ENCODE data around the gene PTPRM. TPM values are rescaled to one million over a fixed set of nuclear protein-coding genes. Genes with fewer than 3 reads are reported as not detected.

The PTPRM gene
- total RNA-seq, 1 experiment from 2014 or later, result 100.0 TPM

GRCh38 chr18:7558769-7559168 is 8.3 kb upstream of the PTPRM start:
- Mint-ChIP-seq H3K27ac (ENCODE audit: unreplicated experiment) (no peak overlapping the region), H3K27me3 (ENCODE audit: insufficient read depth, unreplicated experiment) (no peaks in the 10 kb centered on the region), H3K4me3 (ENCODE audit: unreplicated experiment) (no peak overlapping the region), H3K36me3 (ENCODE audit: insufficient read depth, unreplicated experiment) (no peaks in the 10 kb centered on the region), H3K4me1 (ENCODE audit: low read depth, unreplicated experiment) (peaks cover 17% of the 10 kb centered on the region), H3K9me3 (ENCODE audit: unreplicated experiment) (no peaks in the 10 kb centered on the region)
- intact Hi-C loops (cut with micrococcal nuclease; ENCODE audit: unreplicated experiment), result no loop called here
- Histone ChIP-seq H3K4me1 (peaks cover 19% of the 10 kb centered on the region), H3K36me3 (ENCODE audit: control insufficient read depth, insufficient read depth, low read length) (no peaks in the 10 kb centered on the region), H3K9me3 (no peaks in the 10 kb centered on the region), H3K4me3 (ENCODE audit: low read depth, low read length) (no peak overlapping the region), H3K27me3 (replicated peaks; ENCODE audit: control insufficient read depth, insufficient read depth, low read length) (no peaks in the 10 kb centered on the region)
- DNase-seq, result no peak
- ChIA-PET CTCF (no interaction called here), POLR2A (no interaction called here)
- TF ChIP-seq CTCF (IDR thresholded peaks at IDR 0.05; ENCODE audit: insufficient read depth in 1 of 2, low read depth in 1 of 2, low read length in 1 of 2, severe bottlenecking in 1 of 2, unreplicated experiment in 1 of 2), result no peak
- BruUV-seq (replicated peaks), result no TSS peak

- no peak for DNase-seq
- Histone ChIP-seq H3K36me3 (ENCODE audit: control insufficient read depth, insufficient read depth, low read length) (no peaks in the 10 kb centered on the region), H3K27me3 (replicated peaks; ENCODE audit: control insufficient read depth, insufficient read depth, low read length) (no peaks in the 10 kb centered on the region), H3K4me3 (ENCODE audit: low read depth, low read length) (no peak overlapping the region), H3K4me1 (peaks cover 19% of the 10 kb centered on the region), H3K9me3 (no peaks in the 10 kb centered on the region)
- ChIA-PET CTCF (no interaction called here), POLR2A (no interaction called here)
- Mint-ChIP-seq H3K36me3 (ENCODE audit: insufficient read depth, unreplicated experiment) (no peaks in the 10 kb centered on the region), H3K4me3 (ENCODE audit: unreplicated experiment) (no peak overlapping the region), H3K4me1 (ENCODE audit: low read depth, unreplicated experiment) (peaks cover 17% of the 10 kb centered on the region), H3K27me3 (ENCODE audit: insufficient read depth, unreplicated experiment) (no peaks in the 10 kb centered on the region), H3K9me3 (ENCODE audit: unreplicated experiment) (no peaks in the 10 kb centered on the region), H3K27ac (ENCODE audit: unreplicated experiment) (no peak overlapping the region)
- BruUV-seq (replicated peaks), result no TSS peak
- TF ChIP-seq CTCF (IDR thresholded peaks at IDR 0.05; ENCODE audit: insufficient read depth in 1 of 2, low read depth in 1 of 2, low read length in 1 of 2, severe bottlenecking in 1 of 2, unreplicated experiment in 1 of 2), result peak in 1 of 2 experiments; percentile 9
- intact Hi-C loops (cut with micrococcal nuclease; ENCODE audit: unreplicated experiment), result loop anchor here (5.0 kb wide), 1 partner anchor 48 kb away; no protein-coding TSS in a partner anchor
Measured at GRCh38 chr18:7559709-7560319, 7.3 kb upstream of the PTPRM start.

GRCh38 chr18:7561909-7562460 is 5.1 kb upstream of the PTPRM start:
- Histone ChIP-seq H3K4me1 (peaks cover 19% of the 10 kb centered on the region), H3K4me3 (ENCODE audit: low read depth, low read length) (no peak overlapping the region), H3K27me3 (replicated peaks; ENCODE audit: control insufficient read depth, insufficient read depth, low read length) (no peaks in the 10 kb centered on the region), H3K9me3 (no peaks in the 10 kb centered on the region), H3K36me3 (ENCODE audit: control insufficient read depth, insufficient read depth, low read length) (no peaks in the 10 kb centered on the region)
- Mint-ChIP-seq H3K4me3 (ENCODE audit: unreplicated experiment) (no peak overlapping the region), H3K4me1 (ENCODE audit: low read depth, unreplicated experiment) (peaks cover 24% of the 10 kb centered on the region), H3K27me3 (ENCODE audit: insufficient read depth, unreplicated experiment) (no peaks in the 10 kb centered on the region), H3K36me3 (ENCODE audit: insufficient read depth, unreplicated experiment) (no peaks in the 10 kb centered on the region), H3K9me3 (ENCODE audit: unreplicated experiment) (no peaks in the 10 kb centered on the region), H3K27ac (ENCODE audit: unreplicated experiment) (no peak overlapping the region)
- TF ChIP-seq CTCF (IDR thresholded peaks at IDR 0.05; ENCODE audit: insufficient read depth in 1 of 2, low read depth in 1 of 2, low read length in 1 of 2, severe bottlenecking in 1 of 2, unreplicated experiment in 1 of 2), result no peak
- intact Hi-C loops (cut with micrococcal nuclease; ENCODE audit: unreplicated experiment), result loop anchor here (1.0 to 5.0 kb wide), 2 partner anchors 50 to 290 kb away; no protein-coding TSS in a partner anchor
- POLR2A ChIA-PET, result interaction anchor here (0.7 kb wide), 1 partner anchor 43 kb away, joined by 3 read pairs; no protein-coding TSS in a partner anchor
- CTCF ChIA-PET, result interaction anchor here (1.3 kb wide), 1 partner anchor 289 kb away, joined by 6 read pairs; no protein-coding TSS in a partner anchor
- peak in 1 of 2 experiments; percentile 26 for DNase-seq
- BruUV-seq (replicated peaks), result no TSS peak

Data from Caco-2 (cell line).